OCI-LY3 (cell line): Measurements from ENCODE around the gene ELAVL2.

Source experiments
- EZH2phosphoT487 ChIP-seq: fragments of 200-600 bp; shearing (Covaris generic); IDR thresholded peaks from 2 replicates; pipeline ENCODE4 v1.6.1; 2018; ENCODE audit warnings: antibody characterized with exemption, mixed run types, low read depth
- TF ChIP-seq, protein P1 (sequence below): fragments of 200-600, 300-600 bp; sonication (generic); IDR thresholded peaks from 2 replicates; pipeline ENCODE4 v1.5.1; 2014; ENCODE audit warnings: antibody characterized with exemption, low read length, low read depth

- TF ChIP-seq, protein P1, sequence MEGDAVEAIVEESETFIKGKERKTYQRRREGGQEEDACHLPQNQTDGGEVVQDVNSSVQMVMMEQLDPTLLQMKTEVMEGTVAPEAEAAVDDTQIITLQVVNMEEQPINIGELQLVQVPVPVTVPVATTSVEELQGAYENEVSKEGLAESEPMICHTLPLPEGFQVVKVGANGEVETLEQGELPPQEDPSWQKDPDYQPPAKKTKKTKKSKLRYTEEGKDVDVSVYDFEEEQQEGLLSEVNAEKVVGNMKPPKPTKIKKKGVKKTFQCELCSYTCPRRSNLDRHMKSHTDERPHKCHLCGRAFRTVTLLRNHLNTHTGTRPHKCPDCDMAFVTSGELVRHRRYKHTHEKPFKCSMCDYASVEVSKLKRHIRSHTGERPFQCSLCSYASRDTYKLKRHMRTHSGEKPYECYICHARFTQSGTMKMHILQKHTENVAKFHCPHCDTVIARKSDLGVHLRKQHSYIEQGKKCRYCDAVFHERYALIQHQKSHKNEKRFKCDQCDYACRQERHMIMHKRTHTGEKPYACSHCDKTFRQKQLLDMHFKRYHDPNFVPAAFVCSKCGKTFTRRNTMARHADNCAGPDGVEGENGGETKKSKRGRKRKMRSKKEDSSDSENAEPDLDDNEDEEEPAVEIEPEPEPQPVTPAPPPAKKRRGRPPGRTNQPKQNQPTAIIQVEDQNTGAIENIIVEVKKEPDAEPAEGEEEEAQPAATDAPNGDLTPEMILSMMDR: no peak
- TF ChIP-seq EZH2phosphoT487: no peak
Measured at GRCh38 chr9:23672151-23672550, 153.9 kb downstream of the ELAVL2 start.
